NCI-H2227 (cell line): ENCODE measurements around the gene OSTN.
"Not testable (repeated sequence)": the region's sequence is repeated elsewhere in the genome, so short reads cannot be mapped to it uniquely, and the experiment has no call there.

ENCODE experiments used
- DNase-seq: peaks from one replicate; lab custom pipeline; 2025; ENCODE audit not compliant: unreplicated experiment; lab: John Stamatoyannopoulos, UW

The OSTN gene

DNA sequence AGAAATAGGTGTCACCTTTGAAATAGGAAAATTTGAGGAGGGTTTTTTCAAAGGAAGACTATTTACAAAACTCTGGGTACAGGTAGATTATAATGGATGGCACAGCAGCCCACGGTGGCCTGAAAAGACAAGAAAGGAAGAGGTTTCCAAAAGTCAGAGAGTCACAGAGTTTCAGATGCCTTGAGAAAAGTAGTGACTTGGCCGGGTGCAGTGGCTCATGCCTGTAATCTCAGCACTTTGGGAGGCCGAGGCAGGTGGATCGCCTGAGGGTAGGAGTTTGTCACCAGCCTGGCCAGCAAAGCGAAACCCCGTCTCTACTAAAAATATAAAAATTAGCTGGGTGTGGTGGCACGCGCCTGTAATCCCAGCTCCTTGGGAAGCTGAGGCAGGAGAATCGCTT is 35.2 kb downstream of the OSTN start:
- DNase-seq = no peak

DNA sequence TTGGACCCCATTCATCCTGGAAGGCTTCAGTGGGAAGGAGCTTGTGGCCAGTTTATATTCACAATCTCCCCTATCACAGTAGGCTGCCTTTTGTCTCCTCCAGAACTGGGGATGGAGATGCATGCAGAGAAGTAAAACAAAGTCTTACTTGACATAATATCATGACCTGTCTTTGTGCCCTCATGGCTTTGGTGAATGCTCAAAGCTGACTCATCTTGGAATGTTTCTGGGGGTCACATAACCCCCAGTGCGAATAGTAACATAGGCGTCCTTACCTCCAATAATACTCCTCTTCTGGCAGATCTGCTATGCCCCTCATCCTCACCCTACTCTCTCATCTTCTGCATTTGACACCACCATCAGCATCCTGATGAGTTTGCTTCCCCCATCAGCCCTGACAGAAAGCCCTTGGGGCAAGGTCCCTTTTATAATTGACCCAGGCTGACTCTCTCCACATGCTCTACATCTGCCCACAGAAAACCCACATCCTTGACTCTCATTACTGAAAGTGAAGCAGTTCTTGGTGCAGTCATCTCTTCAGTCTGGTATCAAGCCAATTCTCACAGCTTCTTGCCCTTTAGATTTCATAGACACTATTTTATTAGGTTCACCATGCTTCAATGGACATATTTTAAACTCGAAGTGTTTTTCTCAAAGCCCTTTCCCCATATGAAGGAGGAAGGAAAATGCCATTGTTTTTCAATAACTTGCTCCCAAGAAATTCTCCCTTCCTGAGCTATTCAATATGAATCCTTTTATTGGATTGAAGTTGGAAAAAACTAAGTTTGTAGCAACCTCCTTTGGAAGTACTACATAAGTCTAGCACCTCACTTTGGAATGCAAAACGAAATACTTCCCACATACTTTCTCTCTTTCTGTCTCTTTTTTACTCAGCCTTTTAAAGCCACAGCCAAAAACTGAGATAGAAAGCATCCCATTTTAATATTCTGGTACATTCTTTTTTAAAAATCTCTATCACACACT is 36.6 kb downstream of the OSTN start:
- no peak for DNase-seq

DNA sequence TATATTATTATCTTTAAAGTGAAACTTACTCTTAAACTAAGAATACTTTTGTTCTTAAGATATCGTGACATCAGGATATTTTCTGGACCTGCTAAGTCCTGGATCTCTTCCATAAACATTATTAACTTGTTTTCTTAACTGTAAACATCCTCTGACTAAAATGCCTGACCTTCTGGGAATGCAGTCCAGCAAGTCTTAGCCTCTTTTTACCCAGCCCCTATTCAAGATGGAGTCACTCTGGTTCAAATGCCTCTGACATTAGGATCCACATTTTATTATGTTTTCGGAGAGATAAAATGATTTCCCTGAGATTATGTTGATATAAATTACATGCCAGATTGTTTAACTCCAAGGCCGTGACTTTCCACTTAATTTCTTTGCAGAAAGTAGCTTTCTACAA is 37.6 kb downstream of the OSTN start:
- DNase-seq = no peak

- DNase-seq = no peak
Measured at GRCh38 chr3:191237047-191237882, 38.2 kb downstream of the OSTN start.

GRCh38 chr3:191238321-191238817 is 39.3 kb downstream of the OSTN start:
- DNase-seq = no peak

GRCh38 chr3:191239407-191240031 is 40.5 kb downstream of the OSTN start:
- DNase-seq = no peak

DNA sequence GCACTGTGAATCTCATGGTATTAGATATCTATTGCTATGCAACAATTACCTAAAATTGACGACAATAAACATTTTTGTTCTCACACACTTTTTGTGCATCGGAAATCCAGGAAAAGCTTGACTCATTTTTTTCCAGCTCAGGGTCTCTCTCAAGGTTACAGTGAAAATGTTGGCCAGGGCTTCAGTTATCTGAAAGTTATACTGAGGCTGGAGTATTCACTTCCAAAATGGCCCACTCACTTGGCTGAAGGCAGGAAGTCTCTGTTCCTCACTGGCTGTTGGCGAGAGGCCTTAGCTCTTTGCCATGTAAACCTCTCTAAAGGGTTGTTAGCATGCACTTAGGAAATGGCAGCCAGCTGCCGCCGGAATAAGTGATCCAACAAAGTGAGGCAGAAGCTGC is 41.4 kb downstream of the OSTN start:
- no peak for DNase-seq

- no peak for DNase-seq
Measured at GRCh38 chr3:191244242-191244867, 45.3 kb downstream of the OSTN start.

DNA sequence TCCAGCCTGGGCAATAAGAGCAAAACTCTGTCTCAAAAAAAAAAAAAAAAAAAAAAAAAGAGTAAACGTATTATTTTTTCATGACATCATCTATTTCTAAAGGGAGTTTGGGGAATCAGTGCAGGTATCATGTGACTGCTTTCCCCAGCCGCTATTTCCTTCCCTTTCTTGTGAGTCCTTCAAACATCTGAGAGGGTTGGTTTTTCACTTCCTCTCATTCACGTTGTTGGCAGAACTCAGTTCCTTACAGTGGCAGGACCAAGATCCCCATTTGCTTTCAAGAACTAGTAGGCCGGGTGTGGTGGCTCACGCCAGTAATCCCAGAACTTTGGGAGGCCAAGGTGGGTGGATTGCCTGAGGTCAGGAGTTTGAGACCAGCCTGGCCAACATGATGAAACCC is 47.0 kb downstream of the OSTN start:
- DNase-seq = not testable (repeated sequence)

GRCh38 chr3:191246630-191247029 is 47.6 kb downstream of the OSTN start:
- no peak for DNase-seq

DNA sequence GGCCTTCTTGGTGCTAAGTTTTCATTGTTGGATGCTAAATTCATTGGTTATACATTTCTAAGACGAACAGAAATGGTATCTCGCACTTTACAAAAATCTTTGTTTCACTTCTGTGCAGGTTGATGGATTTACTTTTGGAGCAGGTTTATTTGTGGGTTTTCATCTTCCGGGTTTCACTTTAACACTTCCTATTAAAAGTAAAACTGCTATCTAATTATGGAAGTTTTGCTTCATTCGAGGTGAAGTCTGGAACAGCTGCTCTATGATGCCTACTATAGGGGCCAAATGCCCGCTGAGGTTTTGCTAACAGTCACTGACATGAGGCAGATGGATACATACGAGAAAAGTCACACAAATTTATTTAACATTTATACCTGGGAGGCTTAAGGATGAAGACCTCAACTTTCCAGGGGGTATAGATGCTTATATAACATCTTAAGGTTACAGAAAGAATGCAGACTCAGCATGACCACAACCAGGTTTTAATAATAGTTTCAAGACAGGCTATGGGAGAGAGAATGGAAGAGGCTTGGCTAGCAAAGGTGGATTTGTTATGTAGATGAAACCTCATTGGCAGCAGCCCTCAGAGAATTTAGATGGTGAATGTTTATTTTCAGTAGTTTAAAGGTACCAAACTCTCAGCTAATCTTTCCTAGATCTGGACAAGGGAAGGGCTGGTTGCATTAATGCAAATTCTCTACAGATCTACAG is 54.2 kb downstream of the OSTN start:
- DNase-seq = no peak

DNA sequence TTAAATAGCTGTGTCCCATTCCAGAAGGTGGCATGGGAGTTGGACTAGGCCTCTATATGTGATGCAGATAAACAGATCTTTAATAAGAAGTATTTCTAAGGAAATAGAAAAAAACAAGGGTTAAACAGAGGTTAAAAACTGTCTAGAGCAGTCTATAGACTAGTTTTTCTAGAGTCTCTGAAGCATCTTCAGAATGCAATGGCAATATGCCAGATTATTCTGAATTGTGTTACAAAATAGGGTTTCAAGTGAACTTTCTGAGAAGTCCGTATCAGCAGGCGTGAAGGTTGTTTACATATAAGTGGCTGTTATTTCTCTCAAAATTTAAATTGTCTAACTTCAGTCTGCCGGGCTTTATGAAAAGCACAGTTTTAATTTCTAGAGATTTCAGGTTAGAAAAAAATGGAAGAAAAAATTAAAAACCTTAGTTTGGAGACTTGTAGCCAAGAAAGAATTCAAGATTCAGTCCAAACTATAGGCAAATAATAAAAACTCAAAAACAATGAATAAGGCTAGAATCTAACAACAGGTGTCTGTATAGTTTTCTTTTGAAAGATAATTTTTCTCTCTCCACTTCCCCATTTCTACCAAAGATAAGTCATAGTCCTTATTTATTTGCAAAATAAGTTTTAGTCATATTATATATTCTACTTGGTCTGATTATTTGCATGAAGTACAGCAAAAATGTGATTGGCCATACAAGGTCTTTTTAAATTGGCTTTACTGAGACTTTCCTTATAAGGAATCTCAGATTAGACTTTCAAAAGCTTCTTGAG is 55.2 kb downstream of the OSTN start:
- DNase-seq = no peak

DNA sequence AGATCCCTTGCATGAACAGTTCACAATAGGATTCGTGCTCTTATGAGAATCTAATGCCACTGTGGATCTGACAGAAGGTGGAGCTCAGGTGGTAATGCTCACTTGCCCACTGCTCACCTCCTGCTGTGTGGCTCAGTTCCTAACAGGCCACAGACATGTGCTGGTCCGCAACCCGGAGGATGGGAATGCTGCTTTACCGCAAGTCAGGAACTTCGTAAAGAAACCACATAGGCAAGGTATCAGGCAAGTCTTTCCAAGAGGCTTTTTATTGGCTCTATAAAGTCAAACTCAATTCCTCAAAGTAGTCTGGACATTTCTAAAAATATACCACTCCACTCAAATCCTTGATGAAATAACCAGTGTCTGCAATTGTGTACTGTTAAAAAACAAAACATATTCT is 56.1 kb downstream of the OSTN start:
- DNase-seq = no peak

- DNase-seq = no peak
Measured at GRCh38 chr3:191256405-191256804, 57.4 kb downstream of the OSTN start.

GRCh38 chr3:191257286-191257685 is 58.2 kb downstream of the OSTN start:
- no peak for DNase-seq

DNA sequence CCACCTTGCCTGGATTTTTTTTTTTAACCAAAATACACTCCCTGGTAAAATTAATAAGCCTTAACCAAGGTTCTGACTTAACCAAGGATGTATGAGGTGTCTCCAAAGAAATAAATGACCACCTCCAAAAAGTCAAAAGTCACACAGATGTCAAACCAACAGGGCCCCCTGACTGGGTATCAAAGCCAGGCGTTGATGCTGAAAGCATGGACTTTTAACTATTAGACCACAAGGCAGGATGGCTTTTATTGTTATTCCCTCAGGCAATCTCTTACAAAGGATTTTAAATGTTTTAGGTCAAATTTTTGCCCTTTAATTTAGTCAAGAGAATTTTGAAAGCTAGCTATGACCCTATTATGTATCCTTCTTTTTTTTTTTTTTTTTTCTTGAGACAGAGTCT is 60.4 kb downstream of the OSTN start:
- DNase-seq = no peak

GRCh38 chr3:191260431-191261303 is 61.6 kb downstream of the OSTN start:
- DNase-seq = no peak

DNA sequence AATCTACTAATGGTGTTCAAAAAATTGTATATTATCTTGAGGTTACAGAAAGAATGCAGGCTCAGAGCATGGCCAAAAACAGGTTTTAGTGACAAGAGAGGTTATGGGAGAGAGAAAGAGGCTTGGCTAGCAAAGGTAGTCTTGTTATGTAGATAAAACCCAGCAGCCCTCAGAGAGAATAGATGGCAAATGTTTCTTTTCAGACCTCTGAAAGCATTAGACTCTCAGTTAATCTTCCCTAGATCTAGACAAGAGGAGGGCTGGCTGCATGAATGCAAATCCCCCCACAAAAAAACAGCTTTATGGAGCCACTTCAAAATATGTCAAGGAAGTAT is 62.2 kb downstream of the OSTN start:
- no peak for DNase-seq

GRCh38 chr3:191262650-191263049 is 63.6 kb downstream of the OSTN start:
- no peak for DNase-seq
